Glutamatergic neuron (in vitro differentiated cells): ENCODE results near the gene GSDME. TPM values are rescaled to one million over a fixed set of nuclear protein-coding genes. Genes with fewer than 3 reads are reported as not detected.
A peak's percentile ranks its signal among the peaks of the same experiment; 100 is the strongest.

ENCODE experiments used
- DNase-seq: peaks from one replicate; pipeline ENCODE4 v3.0.0; 2022
- H3K27ac Mint-ChIP-seq: one replicate; pipeline ENCODE4 v1.8.0; 2020; ENCODE audit warnings: mild to moderate bottlenecking, mixed read lengths, inconsistent platforms; ENCODE audit not compliant: unreplicated experiment
- H3K27me3 Mint-ChIP-seq: one replicate; pipeline ENCODE4 v1.8.0; 2020; ENCODE audit warnings: mild to moderate bottlenecking, moderate library complexity, mixed read lengths, inconsistent platforms; ENCODE audit not compliant: unreplicated experiment
- H3K36me3 Mint-ChIP-seq: one replicate; pipeline ENCODE4 v1.8.0; 2020; ENCODE audit warnings: mild to moderate bottlenecking, mixed read lengths, inconsistent platforms; ENCODE audit not compliant: unreplicated experiment
- H3K4me1 Mint-ChIP-seq: one replicate; pipeline ENCODE4 v1.8.0; 2020; ENCODE audit warnings: mild to moderate bottlenecking, low read depth, mixed read lengths, inconsistent platforms; ENCODE audit not compliant: unreplicated experiment
- H3K4me3 Mint-ChIP-seq: one replicate; pipeline ENCODE4 v1.8.0; 2020; ENCODE audit warnings: mild to moderate bottlenecking, mixed read lengths, inconsistent platforms; ENCODE audit not compliant: unreplicated experiment
- H3K9me3 Mint-ChIP-seq: one replicate; pipeline ENCODE4 v1.8.0; 2020; ENCODE audit warnings: mild to moderate bottlenecking, moderate library complexity, mixed read lengths, inconsistent platforms; ENCODE audit not compliant: unreplicated experiment
- CTCF ChIP-seq: fragments of 200-600 bp; sonication (generic); IDR thresholded peaks from one replicate; pipeline ENCODE4 v1.5.0; 2021; ENCODE audit not compliant: partially characterized antibody, unreplicated experiment
- total RNA-seq: library from RNA; stranded (reverse); fragmentation: NEBNext Ultra II Directional; extraction: Animal tissue kit (Norgen Biotek cat#: 25700); gene quantifications from one replicate; pipeline ENCODE4 v1.2.1, GENCODE V29; 2021; ENCODE audit not compliant: unreplicated experiment

Gene GSDME
- total RNA-seq, 1 donor from 2014 or later = 12.7 TPM

DNA sequence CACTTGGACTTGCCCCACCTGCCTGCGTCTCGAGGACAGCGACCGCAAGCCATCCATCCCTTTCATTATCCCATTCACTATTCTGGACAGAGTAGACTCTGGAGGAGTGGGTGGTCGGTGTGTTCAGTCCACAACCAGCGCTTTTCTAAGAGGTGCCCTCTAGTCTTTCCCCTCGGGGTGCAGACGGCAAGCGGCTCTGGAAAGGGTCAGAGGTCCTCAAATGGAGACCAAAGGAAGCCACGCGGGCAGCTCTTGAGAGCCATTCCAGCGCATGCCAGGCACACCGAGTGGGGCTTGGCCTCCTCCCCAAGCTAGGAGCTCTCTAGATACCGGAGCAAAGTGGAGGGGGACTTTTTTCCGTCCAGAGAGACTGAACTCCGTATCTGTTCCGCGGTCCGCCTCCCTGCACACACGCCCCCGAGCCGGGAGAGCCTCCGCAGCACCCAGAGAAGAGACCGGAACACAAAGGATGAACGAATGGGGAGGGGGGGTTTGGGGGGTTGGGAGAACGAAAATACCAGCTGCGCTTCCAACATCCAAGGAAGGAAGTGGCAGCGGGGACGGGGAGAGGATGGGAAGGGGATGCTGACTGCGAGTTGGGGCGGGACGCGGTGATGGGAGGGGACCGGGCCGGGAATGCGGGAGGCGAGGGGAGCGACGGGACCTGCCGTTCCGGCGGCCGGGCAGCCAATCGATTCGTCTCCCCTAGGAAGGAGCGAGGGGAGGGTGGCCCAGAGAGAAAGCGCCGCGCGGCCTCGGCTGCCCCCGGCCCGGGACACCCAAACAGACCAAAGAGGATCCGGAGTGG lies 515 bp downstream of the GSDME start:
- peak; percentile 68 for DNase-seq
- Mint-ChIP-seq H3K4me3 (peak overlapping the region; percentile 90), H3K9me3 (peaks cover 3% of the 10 kb centered on the region), H3K4me1 (peaks cover 4% of the 10 kb centered on the region), H3K36me3 (no peaks in the 10 kb centered on the region), H3K27ac (peak overlapping the region; percentile 41), H3K27me3 (peaks cover 16% of the 10 kb centered on the region)
- no peak for TF ChIP-seq CTCF

DNA sequence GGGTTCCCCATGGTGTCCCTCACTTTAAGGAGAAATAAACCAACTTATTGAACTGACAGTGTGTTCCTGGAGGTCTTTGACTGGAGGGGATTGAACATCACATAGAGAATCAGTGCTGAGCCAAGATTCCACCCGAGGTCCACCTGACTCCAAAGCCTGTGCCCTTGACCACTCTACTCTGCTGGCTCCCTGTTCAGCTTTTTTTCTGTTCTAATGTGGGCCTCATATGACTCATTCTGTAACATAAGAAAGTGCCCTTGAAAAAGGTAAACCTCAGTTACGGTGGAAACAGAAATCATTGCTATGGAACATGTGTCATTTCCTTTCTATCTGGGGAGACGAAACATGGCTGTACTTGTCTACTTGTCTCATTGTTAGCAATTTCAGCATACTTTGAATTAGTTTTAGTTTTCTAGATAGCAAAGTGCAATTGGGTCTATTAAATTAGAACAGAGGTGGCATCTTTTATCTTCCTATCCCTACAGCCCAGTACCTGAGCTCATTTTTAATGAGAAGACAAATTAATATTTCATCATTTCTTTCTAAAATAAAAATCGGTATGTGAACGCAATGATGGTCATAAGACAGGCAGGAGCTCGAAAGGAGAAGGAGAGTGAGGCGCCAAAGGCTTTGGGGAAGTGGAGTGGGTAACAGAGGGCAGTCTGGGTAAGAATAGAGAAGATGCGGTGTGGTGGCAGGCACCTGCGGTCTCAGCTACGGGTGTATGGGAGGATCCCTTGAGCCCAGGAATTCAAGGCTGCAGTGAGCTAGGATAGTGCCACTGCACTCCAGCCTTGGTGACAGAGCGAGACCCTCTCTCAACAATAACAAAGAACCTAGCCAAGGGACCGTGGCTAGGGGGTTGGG lies 1.5 kb downstream of the GSDME start:
- Mint-ChIP-seq H3K4me3 (peak overlapping the region; percentile 90), H3K27me3 (peaks cover 16% of the 10 kb centered on the region), H3K36me3 (no peaks in the 10 kb centered on the region), H3K9me3 (peaks cover 3% of the 10 kb centered on the region), H3K27ac (no peak overlapping the region), H3K4me1 (peaks cover 4% of the 10 kb centered on the region)
- no peak for DNase-seq
- no peak for TF ChIP-seq CTCF

DNA sequence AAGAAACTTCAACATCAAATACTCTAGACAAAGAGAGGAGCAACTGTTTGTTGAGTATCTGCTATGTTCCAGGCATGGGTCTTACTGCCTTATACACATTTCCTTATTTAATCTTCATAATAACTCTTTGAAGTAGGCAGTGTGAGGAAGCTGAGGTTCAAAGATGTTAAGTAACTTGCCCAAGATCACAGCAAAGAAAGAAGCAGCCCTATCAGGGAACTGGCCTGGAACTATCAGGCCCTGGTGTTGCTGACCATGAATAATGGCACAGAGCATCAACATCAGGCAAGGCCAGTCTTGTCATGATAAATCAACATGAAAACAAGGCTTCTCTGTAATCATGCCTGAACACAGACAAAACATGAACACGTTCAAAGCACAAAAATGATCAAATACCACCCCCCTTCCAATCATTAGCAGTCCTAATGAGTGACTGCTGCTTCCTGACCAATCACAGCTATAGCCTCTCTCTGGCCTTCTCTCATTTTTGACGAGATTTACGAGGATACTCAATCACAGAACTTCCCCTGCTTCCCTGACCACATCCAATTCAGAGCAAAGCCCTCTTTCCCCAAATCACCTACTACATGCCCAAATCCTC lies 2.3 kb downstream of the GSDME start:
- Mint-ChIP-seq H3K4me1 (peaks cover 4% of the 10 kb centered on the region), H3K4me3 (no peak overlapping the region), H3K27me3 (peaks cover 16% of the 10 kb centered on the region), H3K36me3 (no peaks in the 10 kb centered on the region), H3K27ac (no peak overlapping the region), H3K9me3 (peaks cover 3% of the 10 kb centered on the region)
- no peak for TF ChIP-seq CTCF
- no peak for DNase-seq

DNA sequence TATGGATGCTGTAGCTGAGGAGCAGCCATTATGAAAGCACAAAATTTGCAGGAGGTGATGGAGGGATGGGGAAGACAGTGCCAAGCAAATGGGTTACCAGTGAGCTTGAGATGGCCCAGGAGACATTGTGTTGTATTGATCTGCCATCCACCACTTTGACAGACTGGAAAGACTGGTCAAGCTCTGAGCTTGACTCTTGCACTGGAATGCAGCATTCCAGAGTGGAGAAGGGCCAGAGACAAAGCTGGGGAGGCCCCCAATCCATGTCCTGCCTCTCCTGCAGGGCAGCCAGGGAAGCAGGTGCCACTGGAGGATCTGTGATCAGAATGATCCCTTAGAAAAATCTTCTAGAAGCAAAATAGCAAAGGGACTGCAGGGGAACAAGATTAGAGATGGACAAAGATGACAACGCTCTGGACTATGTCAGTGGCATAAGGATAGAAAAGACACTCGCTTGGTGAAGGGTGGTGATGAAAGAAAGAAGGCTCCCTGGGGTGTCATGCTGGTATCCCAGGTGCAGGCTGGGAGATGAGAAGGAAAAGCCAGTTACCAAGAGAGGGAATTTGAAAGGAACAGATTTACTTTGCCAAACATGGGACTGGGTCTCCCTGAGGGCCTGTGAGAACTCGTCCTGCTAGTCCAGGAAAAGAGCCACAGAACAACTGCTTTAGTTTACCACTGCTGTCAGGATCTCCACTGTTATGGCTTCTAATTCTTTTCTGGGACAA lies 5.0 kb downstream of the GSDME start:
- Mint-ChIP-seq H3K27me3 (peaks cover 10% of the 10 kb centered on the region), H3K4me3 (no peak overlapping the region), H3K27ac (no peak overlapping the region), H3K36me3 (no peaks in the 10 kb centered on the region), H3K9me3 (peaks cover 3% of the 10 kb centered on the region), H3K4me1 (peaks cover 4% of the 10 kb centered on the region)
- DNase-seq = no peak
- no peak for TF ChIP-seq CTCF
